SH-SY5Y (cell line): Measurements from ENCODE around the gene PTPRM.

ENCODE experiments used
- GATA2 ChIP-seq: IDR thresholded peaks from 2 replicates; pipeline ENCODE4 v1.6.1; 2011; ENCODE audit warnings: mild to moderate bottlenecking, low read depth, low read length
- GATA3 ChIP-seq: IDR thresholded peaks from 2 replicates; pipeline ENCODE4 v1.6.1; 2011; ENCODE audit warnings: low read depth, mild to moderate bottlenecking, low read length, moderate library complexity

DNA sequence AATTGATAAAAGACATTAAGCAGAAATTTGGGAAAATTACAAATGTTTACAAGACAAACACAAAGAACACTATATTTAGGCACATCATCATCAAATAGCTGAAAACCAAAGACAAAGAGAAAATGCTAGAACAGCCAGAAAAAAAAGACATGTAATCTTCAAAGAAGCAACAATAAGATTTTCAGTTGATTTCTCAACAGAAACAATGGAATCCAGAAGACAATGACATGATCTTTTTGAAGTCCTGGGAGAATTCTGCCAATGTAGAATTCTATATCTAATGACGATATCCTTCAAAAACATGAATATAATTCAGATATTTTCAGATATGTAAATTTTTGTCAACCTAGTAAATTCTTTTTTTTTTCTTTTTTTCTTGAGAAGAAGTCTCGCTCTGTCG lies 179.0 kb downstream of the PTPRM start:
- TF ChIP-seq GATA2 (no peak), GATA3 (no peak)
